ENCODE measurements around the gene WDFY3.

WDFY3 gene, protein sequence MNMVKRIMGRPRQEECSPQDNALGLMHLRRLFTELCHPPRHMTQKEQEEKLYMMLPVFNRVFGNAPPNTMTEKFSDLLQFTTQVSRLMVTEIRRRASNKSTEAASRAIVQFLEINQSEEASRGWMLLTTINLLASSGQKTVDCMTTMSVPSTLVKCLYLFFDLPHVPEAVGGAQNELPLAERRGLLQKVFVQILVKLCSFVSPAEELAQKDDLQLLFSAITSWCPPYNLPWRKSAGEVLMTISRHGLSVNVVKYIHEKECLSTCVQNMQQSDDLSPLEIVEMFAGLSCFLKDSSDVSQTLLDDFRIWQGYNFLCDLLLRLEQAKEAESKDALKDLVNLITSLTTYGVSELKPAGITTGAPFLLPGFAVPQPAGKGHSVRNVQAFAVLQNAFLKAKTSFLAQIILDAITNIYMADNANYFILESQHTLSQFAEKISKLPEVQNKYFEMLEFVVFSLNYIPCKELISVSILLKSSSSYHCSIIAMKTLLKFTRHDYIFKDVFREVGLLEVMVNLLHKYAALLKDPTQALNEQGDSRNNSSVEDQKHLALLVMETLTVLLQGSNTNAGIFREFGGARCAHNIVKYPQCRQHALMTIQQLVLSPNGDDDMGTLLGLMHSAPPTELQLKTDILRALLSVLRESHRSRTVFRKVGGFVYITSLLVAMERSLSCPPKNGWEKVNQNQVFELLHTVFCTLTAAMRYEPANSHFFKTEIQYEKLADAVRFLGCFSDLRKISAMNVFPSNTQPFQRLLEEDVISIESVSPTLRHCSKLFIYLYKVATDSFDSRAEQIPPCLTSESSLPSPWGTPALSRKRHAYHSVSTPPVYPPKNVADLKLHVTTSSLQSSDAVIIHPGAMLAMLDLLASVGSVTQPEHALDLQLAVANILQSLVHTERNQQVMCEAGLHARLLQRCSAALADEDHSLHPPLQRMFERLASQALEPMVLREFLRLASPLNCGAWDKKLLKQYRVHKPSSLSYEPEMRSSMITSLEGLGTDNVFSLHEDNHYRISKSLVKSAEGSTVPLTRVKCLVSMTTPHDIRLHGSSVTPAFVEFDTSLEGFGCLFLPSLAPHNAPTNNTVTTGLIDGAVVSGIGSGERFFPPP (N-terminal part only)

DNA sequence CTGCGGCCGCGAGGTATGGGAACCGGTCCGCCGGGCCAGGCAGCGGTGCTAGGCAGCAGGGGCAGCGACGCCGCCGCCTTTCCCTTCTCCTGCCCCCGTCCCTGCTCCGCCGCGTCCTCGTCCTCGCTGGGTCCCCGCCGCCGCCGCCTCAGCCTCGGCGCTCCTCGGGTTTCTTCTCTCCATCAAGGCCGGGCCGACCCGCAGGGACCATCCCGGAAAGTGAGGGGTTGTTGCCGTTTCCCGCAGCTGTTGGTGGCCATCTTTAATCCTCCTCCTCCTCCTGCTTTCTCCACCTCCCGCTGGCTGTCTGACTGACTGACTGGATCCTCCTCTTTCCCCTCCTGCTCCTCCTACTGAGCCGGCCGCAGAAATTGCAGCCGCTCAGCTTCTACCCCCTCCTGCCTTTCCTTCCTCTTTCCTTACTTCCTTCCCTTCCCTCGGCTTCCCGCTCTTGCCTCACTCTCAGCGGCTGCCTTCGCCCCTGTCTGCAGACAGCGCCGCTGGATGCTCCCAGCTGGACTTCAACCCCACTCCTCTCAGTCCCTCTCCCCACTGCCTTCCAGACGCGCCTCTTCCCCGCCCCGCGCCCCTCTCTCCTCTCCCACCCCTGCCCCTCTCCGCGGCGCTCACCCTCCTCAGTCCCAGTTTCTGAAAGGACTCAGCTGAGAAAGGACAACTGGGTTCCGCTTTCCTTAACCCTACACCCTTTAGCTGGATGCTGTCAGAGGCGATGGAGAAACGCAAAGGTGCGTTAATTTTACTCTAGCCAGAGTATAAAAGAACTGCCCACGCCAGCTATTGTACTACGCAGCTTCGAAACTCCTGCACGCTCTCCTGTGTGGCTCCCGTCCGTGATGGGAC, at the start of gene WDFY3:
Gene WDFY3 (minus strand): TSS at position 309 of the 861 bp plus-strand sequence. CDS start 106,099 bp downstream, outside the sequence.
- ATAC-seq: peak; percentile 95
- no peak for TF ChIP-seq ZNF8 (CRISPR knock-in tag; IDR thresholded peaks at IDR 0.05)
- no peak for TF ChIP-seq CSDC2 (CRISPR knock-in tag; IDR thresholded peaks at IDR 0.05)
- TF ChIP-seq, protein P1, sequence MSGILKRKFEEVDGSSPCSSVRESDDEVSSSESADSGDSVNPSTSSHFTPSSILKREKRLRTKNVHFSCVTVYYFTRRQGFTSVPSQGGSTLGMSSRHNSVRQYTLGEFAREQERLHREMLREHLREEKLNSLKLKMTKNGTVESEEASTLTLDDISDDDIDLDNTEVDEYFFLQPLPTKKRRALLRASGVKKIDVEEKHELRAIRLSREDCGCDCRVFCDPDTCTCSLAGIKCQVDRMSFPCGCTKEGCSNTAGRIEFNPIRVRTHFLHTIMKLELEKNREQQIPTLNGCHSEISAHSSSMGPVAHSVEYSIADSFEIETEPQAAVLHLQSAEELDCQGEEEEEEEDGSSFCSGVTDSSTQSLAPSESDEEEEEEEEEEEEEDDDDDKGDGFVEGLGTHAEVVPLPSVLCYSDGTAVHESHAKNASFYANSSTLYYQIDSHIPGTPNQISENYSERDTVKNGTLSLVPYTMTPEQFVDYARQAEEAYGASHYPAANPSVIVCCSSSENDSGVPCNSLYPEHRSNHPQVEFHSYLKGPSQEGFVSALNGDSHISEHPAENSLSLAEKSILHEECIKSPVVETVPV (CRISPR knock-in tag; IDR thresholded peaks at IDR 0.05): no peak
- TF ChIP-seq, protein P2, sequence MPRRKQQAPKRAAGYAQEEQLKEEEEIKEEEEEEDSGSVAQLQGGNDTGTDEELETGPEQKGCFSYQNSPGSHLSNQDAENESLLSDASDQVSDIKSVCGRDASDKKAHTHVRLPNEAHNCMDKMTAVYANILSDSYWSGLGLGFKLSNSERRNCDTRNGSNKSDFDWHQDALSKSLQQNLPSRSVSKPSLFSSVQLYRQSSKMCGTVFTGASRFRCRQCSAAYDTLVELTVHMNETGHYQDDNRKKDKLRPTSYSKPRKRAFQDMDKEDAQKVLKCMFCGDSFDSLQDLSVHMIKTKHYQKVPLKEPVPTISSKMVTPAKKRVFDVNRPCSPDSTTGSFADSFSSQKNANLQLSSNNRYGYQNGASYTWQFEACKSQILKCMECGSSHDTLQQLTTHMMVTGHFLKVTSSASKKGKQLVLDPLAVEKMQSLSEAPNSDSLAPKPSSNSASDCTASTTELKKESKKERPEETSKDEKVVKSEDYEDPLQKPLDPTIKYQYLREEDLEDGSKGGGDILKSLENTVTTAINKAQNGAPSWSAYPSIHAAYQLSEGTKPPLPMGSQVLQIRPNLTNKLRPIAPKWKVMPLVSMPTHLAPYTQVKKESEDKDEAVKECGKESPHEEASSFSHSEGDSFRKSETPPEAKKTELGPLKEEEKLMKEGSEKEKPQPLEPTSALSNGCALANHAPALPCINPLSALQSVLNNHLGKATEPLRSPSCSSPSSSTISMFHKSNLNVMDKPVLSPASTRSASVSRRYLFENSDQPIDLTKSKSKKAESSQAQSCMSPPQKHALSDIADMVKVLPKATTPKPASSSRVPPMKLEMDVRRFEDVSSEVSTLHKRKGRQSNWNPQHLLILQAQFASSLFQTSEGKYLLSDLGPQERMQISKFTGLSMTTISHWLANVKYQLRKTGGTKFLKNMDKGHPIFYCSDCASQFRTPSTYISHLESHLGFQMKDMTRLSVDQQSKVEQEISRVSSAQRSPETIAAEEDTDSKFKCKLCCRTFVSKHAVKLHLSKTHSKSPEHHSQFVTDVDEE (CRISPR knock-in tag; IDR thresholded peaks at IDR 0.05): no peak
- TF ChIP-seq, protein P3, sequence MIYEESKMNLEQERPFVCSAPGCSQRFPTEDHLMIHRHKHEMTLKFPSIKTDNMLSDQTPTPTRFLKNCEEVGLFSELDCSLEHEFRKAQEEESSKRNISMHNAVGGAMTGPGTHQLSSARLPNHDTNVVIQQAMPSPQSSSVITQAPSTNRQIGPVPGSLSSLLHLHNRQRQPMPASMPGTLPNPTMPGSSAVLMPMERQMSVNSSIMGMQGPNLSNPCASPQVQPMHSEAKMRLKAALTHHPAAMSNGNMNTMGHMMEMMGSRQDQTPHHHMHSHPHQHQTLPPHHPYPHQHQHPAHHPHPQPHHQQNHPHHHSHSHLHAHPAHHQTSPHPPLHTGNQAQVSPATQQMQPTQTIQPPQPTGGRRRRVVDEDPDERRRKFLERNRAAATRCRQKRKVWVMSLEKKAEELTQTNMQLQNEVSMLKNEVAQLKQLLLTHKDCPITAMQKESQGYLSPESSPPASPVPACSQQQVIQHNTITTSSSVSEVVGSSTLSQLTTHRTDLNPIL (CRISPR knock-in tag; IDR thresholded peaks at IDR 0.05; ENCODE audit: low read depth): no peak
- TF ChIP-seq TOX (CRISPR knock-in tag; IDR thresholded peaks at IDR 0.05; ENCODE audit: borderline replicate concordance): no peak
- TF ChIP-seq ZFP30 (CRISPR knock-in tag; IDR thresholded peaks at IDR 0.05): no peak
- TF ChIP-seq ZNF70 (CRISPR knock-in tag; IDR thresholded peaks at IDR 0.05): no peak
- no peak for TF ChIP-seq OSR1 (CRISPR knock-in tag; IDR thresholded peaks at IDR 0.05)
- no peak for TF ChIP-seq ARNTL (CRISPR knock-in tag; IDR thresholded peaks at IDR 0.05; ENCODE audit: borderline replicate concordance, low read depth)
- no peak for TF ChIP-seq ZC3H10 (CRISPR knock-in tag; IDR thresholded peaks at IDR 0.05)
- TF ChIP-seq, protein P4, sequence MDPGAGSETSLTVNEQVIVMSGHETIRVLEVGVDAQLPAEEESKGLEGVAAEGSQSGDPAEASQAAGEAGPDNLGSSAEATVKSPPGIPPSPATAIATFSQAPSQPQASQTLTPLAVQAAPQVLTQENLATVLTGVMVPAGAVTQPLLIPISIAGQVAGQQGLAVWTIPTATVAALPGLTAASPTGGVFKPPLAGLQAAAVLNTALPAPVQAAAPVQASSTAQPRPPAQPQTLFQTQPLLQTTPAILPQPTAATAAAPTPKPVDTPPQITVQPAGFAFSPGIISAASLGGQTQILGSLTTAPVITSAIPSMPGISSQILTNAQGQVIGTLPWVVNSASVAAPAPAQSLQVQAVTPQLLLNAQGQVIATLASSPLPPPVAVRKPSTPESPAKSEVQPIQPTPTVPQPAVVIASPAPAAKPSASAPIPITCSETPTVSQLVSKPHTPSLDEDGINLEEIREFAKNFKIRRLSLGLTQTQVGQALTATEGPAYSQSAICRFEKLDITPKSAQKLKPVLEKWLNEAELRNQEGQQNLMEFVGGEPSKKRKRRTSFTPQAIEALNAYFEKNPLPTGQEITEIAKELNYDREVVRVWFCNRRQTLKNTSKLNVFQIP (CRISPR knock-in tag; IDR thresholded peaks at IDR 0.05; ENCODE audit: borderline replicate concordance, low read depth): no peak
- no peak for TF ChIP-seq ESRRG (CRISPR knock-in tag; IDR thresholded peaks at IDR 0.05)

DNA sequence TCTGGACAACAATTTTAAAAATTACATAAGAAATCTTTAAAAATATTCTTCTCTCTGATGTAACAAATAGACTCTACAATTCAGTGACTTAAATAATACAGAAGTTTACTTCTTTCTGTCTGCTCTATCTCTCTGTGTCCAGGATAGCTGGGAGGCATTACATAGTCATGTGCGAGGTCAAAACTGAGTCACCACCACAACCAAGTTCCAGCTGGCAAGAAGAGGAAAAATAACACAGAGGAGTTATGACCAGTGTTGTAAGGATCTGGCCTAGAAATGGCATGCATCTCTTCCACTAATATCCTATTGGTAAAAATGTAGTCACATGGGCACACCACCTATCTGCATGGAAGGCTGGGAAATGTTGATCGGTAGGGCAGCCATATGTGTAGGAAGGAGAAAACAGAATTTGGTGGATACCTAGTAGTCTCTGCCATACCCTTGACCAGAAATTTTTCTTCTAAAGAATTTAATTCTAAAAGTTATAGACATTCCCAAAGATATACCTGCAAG, 39.4 kb upstream of the WDFY3 start:
- ATAC-seq: peak; percentile 73
- no peak for TF ChIP-seq PPARA (CRISPR knock-in tag; IDR thresholded peaks at IDR 0.05; ENCODE audit: borderline replicate concordance)
- no peak for TF ChIP-seq ZNF8 (CRISPR knock-in tag; IDR thresholded peaks at IDR 0.05)
- no peak for TF ChIP-seq ZFP30 (CRISPR knock-in tag; IDR thresholded peaks at IDR 0.05)
- TF ChIP-seq, protein P3 (CRISPR knock-in tag; IDR thresholded peaks at IDR 0.05; ENCODE audit: low read depth): no peak
- TF ChIP-seq BACH2 (CRISPR knock-in tag; IDR thresholded peaks at IDR 0.05; ENCODE audit: borderline replicate concordance): no peak
- TF ChIP-seq, protein P1 (CRISPR knock-in tag; IDR thresholded peaks at IDR 0.05): no peak
- no peak for TF ChIP-seq ARNTL (CRISPR knock-in tag; IDR thresholded peaks at IDR 0.05; ENCODE audit: borderline replicate concordance, low read depth)
- TF ChIP-seq ZNF565 (CRISPR knock-in tag; conservative IDR thresholded peaks at IDR 0.05; ENCODE audit: low read depth): no peak
- TF ChIP-seq, protein P2 (CRISPR knock-in tag; IDR thresholded peaks at IDR 0.05): no peak
- TF ChIP-seq ZFP3 (CRISPR knock-in tag; IDR thresholded peaks at IDR 0.05): no peak
- no peak for TF ChIP-seq ESRRG (CRISPR knock-in tag; IDR thresholded peaks at IDR 0.05)
- TF ChIP-seq, protein P4 (CRISPR knock-in tag; IDR thresholded peaks at IDR 0.05; ENCODE audit: borderline replicate concordance, low read depth): no peak

Data from SK-N-SH treated with all-trans-retinoic acid at 6 μM for 48 hours (cell line).